NCI-H510A treated with DMSO at 0.1 percent for 48 hours (cell line): ENCODE data around the gene USP10.
A peak's percentile ranks its signal among the peaks of the same experiment; 100 is the strongest.

Experiments used
- DNase-seq: peaks from one replicate; lab custom pipeline; 2025; lab: John Stamatoyannopoulos, UW

Gene USP10

GRCh38 chr16:84774810-84775209, 75.0 kb downstream of the USP10 start:
- no peak for DNase-seq

GRCh38 chr16:84775262-84775810, 75.5 kb downstream of the USP10 start:
- DNase-seq, result no peak

DNA sequence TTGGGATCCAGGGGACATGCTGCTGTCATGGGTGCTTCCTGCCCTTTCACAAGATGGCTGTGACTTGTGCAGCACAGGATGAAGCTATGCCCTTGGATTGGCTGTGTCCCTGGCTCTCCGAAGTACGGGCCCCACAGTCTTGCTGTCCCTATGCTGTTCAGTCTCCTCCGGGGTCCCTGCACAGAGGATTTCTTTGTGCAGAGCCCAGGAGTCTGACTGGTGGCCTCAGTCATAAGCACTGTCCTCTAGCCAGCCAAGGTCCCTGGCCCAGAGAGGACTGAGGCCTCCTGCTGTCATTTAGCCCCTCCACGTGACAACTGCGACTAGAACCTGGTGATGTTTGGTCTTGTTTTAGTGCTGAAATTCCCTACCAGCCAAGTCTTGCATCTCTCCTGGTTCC, 77.6 kb downstream of the USP10 start:
- no peak for DNase-seq

DNA sequence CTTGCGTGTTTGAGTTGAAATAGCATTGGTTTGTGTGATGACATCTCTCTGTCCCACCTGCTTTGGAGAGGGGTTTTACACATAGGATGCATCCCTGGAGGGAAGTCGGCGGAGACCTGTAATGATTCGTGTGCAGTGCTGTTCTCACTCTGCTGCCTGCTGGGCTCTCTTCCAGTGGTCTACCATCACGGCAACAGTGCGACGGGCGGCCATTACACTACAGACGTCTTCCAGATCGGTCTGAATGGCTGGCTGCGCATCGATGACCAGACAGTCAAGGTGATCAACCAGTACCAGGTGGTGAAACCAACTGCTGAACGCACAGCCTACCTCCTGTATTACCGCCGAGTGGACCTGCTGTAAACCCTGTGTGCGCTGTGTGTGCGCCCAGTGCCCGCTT, 78.9 kb downstream of the USP10 start:
- no peak for DNase-seq

DNA sequence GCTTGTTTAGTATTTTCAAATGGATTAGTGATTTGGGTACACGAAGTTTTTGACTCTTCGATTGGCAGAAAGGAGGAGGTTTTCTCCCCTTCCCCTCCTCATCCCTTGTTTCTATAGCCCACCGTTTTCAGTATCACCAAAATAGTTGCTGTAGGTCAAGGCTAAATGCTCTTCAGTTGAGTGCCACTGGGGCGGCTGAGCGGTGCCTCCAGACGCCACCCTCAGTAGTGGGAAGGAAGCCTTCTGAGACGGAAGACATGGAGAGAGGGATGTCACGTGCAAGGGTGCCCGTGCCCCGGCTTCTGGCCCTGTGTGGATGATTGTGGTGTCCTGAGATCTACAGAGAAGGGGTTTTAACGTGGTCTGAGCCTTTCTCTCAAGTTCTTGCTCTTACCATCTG, 80.3 kb downstream of the USP10 start:
- DNase-seq, result no peak

DNA sequence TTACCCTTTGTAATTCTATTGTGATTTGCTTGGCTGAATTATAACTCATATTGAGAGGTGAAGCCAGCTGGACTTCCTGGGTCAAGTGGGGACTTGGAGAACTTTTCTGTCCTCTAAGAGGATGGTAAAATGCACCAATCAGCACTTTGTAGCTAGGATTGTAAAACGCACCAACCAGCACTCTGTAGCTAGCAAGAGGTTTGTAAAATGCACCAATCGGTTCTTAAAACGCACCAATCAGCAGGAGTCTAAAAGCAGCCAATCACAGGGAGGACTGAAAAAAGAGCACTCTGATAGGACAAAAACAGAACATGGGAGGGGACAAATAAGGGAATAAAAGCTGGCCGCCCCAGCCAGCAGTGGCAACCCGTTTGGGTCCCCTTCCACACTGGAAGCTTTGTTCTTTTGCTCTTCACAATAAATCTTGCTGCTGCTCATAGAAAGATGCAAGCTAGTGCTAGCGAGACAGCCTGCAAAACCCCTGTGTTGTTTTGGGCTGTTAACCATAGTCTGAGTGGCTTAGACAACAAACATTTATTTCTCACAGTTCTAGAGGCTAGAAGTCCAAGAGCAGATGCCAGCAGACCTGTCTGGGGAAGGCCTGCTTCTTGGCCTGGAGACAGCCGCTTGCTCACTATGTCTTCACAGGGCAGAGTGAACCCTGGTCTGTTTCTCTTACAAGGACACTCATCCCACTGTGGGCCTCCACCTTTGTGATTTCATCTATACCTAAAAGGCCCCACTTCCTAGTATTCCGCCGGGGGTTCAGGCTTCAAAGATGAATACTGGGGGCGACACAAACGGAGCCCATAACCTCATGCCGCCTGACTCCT, 81.0 kb downstream of the USP10 start:
- DNase-seq, result no peak

DNA sequence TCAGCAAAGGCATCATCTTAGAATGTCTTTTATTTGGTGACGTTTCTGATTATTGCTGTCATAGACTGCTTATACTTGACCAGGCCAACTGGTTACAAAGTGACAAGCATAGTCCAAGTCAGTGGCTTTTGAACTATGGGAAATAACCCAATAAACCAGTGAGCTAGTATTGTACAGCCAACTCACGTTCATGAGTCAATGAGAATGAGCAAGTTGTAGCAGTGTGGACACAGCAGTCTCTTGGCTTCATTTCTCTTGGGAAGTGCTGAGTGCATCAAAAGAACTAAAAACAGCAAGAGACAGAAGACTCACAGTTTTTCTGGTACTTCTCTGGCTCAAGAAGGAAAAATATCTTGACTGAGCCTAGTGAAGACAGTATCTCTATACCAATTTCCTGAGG, 83.0 kb downstream of the USP10 start:
- no peak for DNase-seq

DNA sequence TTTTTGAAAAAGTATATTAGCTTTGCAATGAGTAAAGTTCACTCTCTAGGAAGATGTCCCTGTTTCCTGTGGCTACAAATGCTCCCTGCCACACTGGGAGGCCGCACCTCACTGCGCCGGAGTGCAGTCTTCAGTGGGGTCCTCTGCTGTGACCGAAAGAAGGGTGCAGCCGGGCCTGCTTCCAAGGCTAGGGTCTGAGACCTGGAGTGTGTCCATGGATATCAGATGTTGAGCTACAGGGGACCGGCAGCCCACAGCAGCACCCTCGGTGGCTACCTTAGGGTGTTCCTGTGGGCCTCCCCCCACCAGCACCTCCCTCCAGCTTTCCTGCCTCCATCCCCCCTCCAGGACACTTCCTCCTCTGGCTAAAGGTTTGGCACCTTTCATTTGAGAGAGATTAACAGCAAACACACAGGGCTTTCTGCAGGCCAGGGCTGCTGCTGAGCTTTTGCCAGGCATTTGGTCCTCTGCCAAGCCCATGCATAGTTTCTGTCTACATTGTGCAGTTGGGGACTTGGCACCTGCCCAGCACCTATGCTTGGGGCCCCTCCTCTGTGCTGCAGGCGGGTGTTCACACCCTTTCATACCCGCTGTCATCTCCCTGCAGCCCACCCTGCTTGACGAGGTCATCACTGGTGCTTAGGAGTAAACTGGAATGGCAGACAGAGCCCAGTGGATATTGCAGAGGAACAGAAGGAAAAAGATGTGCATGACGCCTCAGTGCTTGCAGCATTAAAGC, 86.2 kb downstream of the USP10 start:
- peak; percentile 92 for DNase-seq

GRCh38 chr16:84786605-84787262, 86.9 kb downstream of the USP10 start:
- DNase-seq, result peak; percentile 92

GRCh38 chr16:84787263-84787622, 87.4 kb downstream of the USP10 start:
- no peak for DNase-seq

DNA sequence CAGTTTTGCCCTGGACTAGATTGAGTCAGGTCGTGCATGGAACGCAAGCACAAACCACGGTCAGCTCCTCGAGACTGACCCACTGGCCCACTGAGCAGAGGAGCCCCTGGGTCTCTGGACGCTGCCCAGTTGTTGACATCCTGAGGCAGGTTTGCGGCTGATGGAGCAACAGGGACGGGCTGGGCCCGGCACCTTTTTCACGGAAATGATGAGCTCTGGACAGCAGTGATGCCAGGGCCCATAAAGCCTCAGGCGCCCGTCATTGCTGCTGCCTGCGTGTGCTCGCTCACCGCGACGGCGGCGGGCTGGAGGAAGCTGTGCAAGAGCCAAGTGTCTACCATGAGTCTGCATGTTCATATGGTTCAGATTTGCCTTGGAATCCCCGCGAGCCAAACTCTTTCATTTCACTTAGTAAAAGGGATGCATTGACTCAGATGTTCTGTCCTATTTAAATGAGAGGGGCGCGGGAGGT, 89.2 kb downstream of the USP10 start:
- no peak for DNase-seq

- DNase-seq, result no peak
Measured at GRCh38 chr16:84789431-84789830, 89.6 kb downstream of the USP10 start.

- DNase-seq, result no peak
Measured at GRCh38 chr16:84790301-84790700, 90.5 kb downstream of the USP10 start.

- DNase-seq, result peak; percentile 37
Measured at GRCh38 chr16:84791088-84791487, 91.3 kb downstream of the USP10 start.

- no peak for DNase-seq
Measured at GRCh38 chr16:84791501-84791900, 91.7 kb downstream of the USP10 start.

DNA sequence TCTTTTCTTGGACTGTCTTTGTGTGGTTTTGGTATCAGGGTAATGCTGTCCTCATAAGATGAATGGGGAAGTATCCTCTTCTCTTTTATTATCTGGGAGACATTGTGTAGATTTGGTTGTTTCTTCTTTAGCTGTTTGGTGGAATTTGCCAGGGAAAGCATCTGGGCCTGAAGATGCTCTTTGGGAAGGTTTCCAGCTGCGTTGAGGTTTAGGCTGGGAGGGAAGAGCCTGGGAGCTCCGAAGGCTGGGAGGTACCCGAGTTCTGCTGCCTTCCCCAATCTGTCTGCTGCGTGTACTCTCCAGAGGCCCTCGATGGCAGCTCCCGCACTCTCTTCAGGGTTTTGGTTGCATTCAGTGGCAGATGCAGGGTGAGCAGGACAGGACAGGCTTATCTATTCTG, 94.4 kb downstream of the USP10 start:
- DNase-seq, result no peak

DNA sequence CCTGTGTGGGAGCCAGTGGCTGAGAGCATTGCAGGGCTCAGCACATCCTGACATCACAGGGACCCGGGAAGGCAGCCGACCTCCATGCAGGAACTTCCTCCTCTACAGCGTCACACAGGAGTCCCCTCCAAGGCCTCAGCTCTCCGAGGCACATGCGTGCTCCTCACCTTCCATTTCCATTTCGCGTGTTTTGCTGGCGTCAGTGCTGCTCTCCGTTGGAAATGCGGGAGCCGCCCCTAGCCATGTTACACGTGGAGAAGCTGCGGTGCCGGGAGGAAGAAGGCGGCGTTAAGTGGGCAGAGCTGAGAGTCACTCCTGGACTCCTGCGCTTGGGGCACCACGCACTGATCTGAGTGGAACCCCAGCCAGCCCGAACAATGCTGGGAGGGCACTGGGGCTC, 94.8 kb downstream of the USP10 start:
- DNase-seq, result no peak

GRCh38 chr16:84795329-84796053, 95.7 kb downstream of the USP10 start:
- no peak for DNase-seq

DNA sequence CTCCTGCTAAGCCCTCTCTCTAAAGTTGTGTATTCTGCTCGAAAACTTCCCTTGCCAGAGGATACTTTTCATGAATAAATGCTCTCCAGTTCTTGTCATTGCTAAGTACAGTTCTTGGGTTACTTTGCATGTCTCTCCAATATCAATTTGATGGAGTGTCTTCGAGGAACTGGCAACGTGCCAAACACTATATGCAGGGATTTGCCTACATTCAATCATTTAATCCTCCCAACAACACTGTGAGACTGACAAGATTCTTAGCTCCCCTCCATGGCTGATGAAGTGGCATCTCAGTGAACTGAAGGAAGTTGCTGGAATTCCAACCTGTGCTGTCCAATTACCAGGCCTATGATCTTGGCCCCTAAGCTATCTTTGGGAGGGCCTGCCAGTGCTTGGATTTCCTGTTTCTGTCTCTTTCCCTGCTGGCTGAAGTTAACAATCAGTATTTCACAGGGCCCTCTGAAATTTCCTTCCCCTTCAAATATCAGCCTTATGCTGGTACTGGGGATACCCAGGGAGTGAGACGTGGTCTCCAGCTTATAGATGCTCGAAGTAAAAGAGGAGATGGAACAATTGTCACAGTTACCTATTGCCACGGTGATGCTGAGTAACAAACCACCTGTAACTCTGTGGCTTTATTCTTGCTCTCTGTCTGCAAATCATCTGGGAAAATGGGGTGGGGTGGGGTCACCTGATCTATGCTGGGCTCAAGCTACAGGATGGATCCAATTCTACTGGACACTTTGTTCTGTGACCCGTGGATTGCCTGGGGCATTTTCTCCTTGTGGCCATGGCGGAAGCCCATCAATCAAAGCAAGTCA, 100.6 kb downstream of the USP10 start:
- no peak for DNase-seq

DNA sequence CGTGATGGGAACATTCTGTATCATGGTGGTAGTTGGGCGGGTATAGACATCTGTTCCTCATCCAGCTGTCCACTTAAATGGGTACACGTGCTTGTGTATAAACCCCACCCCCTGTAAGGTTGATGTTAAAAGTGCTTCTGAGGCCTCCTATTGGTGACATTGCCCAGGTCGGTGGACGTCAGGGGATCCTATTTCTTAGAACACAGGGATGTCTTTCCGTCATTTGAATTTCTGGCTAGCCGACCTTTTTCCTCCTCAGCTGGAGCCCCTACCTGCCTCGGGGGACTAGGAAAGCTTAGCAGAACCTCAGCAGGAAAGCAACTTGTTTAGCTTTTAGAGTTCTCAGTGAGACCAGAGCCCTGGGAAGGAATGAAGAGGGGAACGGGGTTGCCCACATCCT, 103.3 kb downstream of the USP10 start:
- no peak for DNase-seq

DNA sequence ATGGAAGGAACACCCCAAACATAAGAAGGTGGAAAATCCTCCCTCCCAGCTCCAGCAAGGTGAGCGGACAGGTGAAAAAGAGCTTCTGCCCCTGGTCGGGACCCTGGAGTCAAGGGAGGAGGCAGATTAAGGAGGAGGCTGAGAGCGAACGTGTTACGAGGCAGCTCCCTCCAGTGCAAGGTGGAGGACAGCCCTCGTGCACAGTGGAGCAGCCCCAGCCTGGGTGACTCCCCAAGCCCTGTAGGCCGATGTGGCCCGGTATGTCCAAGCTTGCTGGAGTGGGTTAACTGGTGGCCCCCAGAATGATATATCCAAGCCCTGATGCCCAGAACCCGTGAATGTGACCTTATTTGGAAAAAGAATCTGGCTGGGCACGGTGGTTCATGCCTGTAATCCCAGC, 104.5 kb downstream of the USP10 start:
- DNase-seq, result no peak
